Measurements from ENCODE around the gene C5orf47. TPM values are rescaled to one million over a fixed set of nuclear protein-coding genes. Genes with fewer than 3 reads are reported as not detected.

C5orf47 gene
- polyA plus RNA-seq, 1 donor (not counting 4 experiments of a cell fraction or from before 2014, with no cell fraction given) = 0.03 TPM

- Histone ChIP-seq H3K4me2 (ENCODE audit: control insufficient read depth, extremely low read depth, insufficient read depth, low read depth, low read length) (no peak within 1 kb of the TSS), H3K9ac (ENCODE audit: control insufficient read depth, extremely low read depth, insufficient read depth, low read length) (no peak within 1 kb of the TSS), H3K4me1 (ENCODE audit: control insufficient read depth, extremely low read depth, insufficient read depth, low read length) (no peaks in the 10 kb centered on the region), H4K20me1 (ENCODE audit: control insufficient read depth, extremely low read depth, insufficient read depth, low read length) (no peaks in the 10 kb centered on the region), H3K27me3 (ENCODE audit: control insufficient read depth, extremely low read depth, insufficient read depth, low read length) (no peaks in the 10 kb centered on the region), H3K9me1 (ENCODE audit: control insufficient read depth, extremely low read depth, insufficient read depth, low read length) (no peaks in the 10 kb centered on the region), H3K79me2 (ENCODE audit: control insufficient read depth, insufficient read depth, low read length) (no peaks in the 10 kb centered on the region), H3K27ac (ENCODE audit: control insufficient read depth, insufficient read depth, low read length) (no peak within 1 kb of the TSS), H3K4me3 (ENCODE audit: control insufficient read depth in 2 of 3, extremely low read depth in 1 of 3, insufficient read depth in 2 of 3, low read depth in 1 of 3, low read length in 3 of 3) (no peak within 1 kb of the TSS), H3K9me3 (ENCODE audit: control insufficient read depth, low read depth, low read length) (no peaks in the 10 kb centered on the region), H2AFZ (ENCODE audit: control insufficient read depth, low read length) (no peak within 1 kb of the TSS), H3K36me3 (ENCODE audit: control insufficient read depth in 2 of 2, extremely low read depth in 1 of 2, insufficient read depth in 2 of 2, low read length in 2 of 2) (no peaks in the 10 kb centered on the region)
- TF ChIP-seq CTCF (optimal IDR thresholded peaks at IDR 0.05 in 1 of 3, IDR thresholded peaks at IDR 0.05 in 1 of 3, conservative IDR thresholded peaks at IDR 0.05 in 1 of 3; ENCODE audit: extremely low read depth in 1 of 3, insufficient read depth in 2 of 3, low read length in 3 of 3) = peak; percentile 37 to 76 (median 71)
- TF ChIP-seq EZH2 (IDR thresholded peaks at IDR 0.05; ENCODE audit: low read length) = no peak
- FAIRE-seq (no peak), DNase-seq (ENCODE audit: low read depth, low spot score) (peak; percentile 23)
- dilution Hi-C loops (cut with MboI; ENCODE audit: extremely low pct_ligation_motif_present, low sequenced_read_pairs) = no loop called here
Measured at GRCh38 chr5:174045470-174046025, 56.6 kb downstream of the C5orf47 start, which contains the start of gene NSG2. NSG2 (plus strand) TSS chr5:174045706; CDS start chr5:174046756, 1,050 bp downstream.

- Histone ChIP-seq H3K27me3 (ENCODE audit: control insufficient read depth, extremely low read depth, insufficient read depth, low read length) (no peaks in the 10 kb centered on the region), H4K20me1 (ENCODE audit: control insufficient read depth, extremely low read depth, insufficient read depth, low read length) (no peaks in the 10 kb centered on the region), H2AFZ (ENCODE audit: control insufficient read depth, low read length) (no peak overlapping the region), H3K27ac (ENCODE audit: control insufficient read depth, insufficient read depth, low read length) (no peak overlapping the region), H3K4me2 (ENCODE audit: control insufficient read depth, extremely low read depth, insufficient read depth, low read depth, low read length) (no peak overlapping the region), H3K79me2 (ENCODE audit: control insufficient read depth, insufficient read depth, low read length) (no peaks in the 10 kb centered on the region), H3K9me3 (ENCODE audit: control insufficient read depth, low read depth, low read length) (no peaks in the 10 kb centered on the region), H3K9ac (ENCODE audit: control insufficient read depth, extremely low read depth, insufficient read depth, low read length) (no peak overlapping the region), H3K36me3 (ENCODE audit: control insufficient read depth in 2 of 2, extremely low read depth in 1 of 2, insufficient read depth in 2 of 2, low read length in 2 of 2) (no peaks in the 10 kb centered on the region), H3K4me1 (ENCODE audit: control insufficient read depth, extremely low read depth, insufficient read depth, low read length) (no peaks in the 10 kb centered on the region), H3K9me1 (ENCODE audit: control insufficient read depth, extremely low read depth, insufficient read depth, low read length) (no peaks in the 10 kb centered on the region), H3K4me3 (ENCODE audit: control insufficient read depth in 2 of 3, extremely low read depth in 1 of 3, insufficient read depth in 2 of 3, low read depth in 1 of 3, low read length in 3 of 3) (no peak overlapping the region)
- FAIRE-seq (no peak), DNase-seq (ENCODE audit: low read depth, low spot score) (no peak)
- TF ChIP-seq CTCF (optimal IDR thresholded peaks at IDR 0.05 in 1 of 3, IDR thresholded peaks at IDR 0.05 in 1 of 3, conservative IDR thresholded peaks at IDR 0.05 in 1 of 3; ENCODE audit: extremely low read depth in 1 of 3, insufficient read depth in 2 of 3, low read length in 3 of 3) (no peak), EZH2 (IDR thresholded peaks at IDR 0.05; ENCODE audit: low read length) (no peak)
- dilution Hi-C loops (cut with MboI; ENCODE audit: extremely low pct_ligation_motif_present, low sequenced_read_pairs) = no loop called here
Measured at GRCh38 chr5:174046558-174046957, 57.6 kb downstream of the C5orf47 start.

Data from keratinocyte (primary cell).